Liver (tissue), 3 donors: Measurements from ENCODE around the gene C12orf54.

ENCODE experiments used
- EGR1 ChIP-seq, 2 donors: IDR thresholded peaks; 2 replicates each; pipeline ENCODE4 v1.6.1; 2016 to 2018; ENCODE audit warnings: antibody characterized with exemption in 2 of 2, low read depth in 2 of 2
- FOXA2 ChIP-seq: IDR thresholded peaks from 2 replicates; pipeline ENCODE4 v1.6.1; 2016; ENCODE audit warnings: antibody characterized with exemption
- GABPA ChIP-seq, 2 donors: IDR thresholded peaks in 1 of 2; conservative IDR thresholded peaks in 1 of 2; 2 replicates each; pipeline ENCODE4 v1.6.1; 2016; ENCODE audit warnings: antibody characterized with exemption in 2 of 2, mild to moderate bottlenecking in 1 of 2, moderate library complexity in 1 of 2
- SP1 ChIP-seq: IDR thresholded peaks from 2 replicates; pipeline ENCODE4 v1.6.1; 2018; ENCODE audit warnings: antibody characterized with exemption, mild to moderate bottlenecking
- YY1 ChIP-seq: IDR thresholded peaks from 2 replicates; pipeline ENCODE4 v1.6.1; 2016; ENCODE audit warnings: antibody characterized with exemption, mild to moderate bottlenecking
- TF ChIP-seq, protein P1 (sequence below): IDR thresholded peaks from 2 replicates; pipeline ENCODE4 v1.6.1; 2016; ENCODE audit warnings: antibody characterized with exemption
- TF ChIP-seq, protein P2 (sequence below): IDR thresholded peaks from 2 replicates; pipeline ENCODE4 v1.6.1; 2016; ENCODE audit warnings: antibody characterized with exemption, mild to moderate bottlenecking
- TF ChIP-seq, protein P3 (sequence below): fragments of 150-350 bp; IDR thresholded peaks from 2 replicates; pipeline ENCODE4 v1.5.1; 2017; ENCODE audit warnings: improper control_type of control experiment, low read depth, low read length; ENCODE audit not compliant: missing input control
- donor health status: healthy.
- donor health status: healthy.

DNA sequence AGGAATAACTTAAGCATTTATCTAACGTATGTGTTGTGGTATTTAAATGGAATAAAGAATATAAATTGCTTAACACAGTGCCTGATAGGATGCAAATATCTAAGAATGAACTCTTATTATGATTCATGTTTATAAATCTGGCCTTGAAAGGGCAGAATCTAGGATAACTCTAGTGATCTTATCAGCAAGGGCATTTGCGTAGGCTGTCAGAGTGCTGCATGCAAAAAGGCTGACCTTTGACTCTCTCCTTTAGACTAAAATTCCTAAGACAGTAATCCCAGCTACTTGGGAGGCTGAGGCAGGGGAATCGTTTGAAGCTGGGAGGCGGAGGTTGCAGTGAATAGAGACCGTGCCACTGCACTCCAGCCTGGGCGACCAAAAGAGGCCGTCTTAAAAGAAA is 41.2 kb upstream of the C12orf54 start:
- TF ChIP-seq, protein P1, sequence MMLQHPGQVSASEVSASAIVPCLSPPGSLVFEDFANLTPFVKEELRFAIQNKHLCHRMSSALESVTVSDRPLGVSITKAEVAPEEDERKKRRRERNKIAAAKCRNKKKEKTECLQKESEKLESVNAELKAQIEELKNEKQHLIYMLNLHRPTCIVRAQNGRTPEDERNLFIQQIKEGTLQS = no peak
- TF ChIP-seq YY1 (no peak), GABPA (IDR thresholded peaks at IDR 0.05 in 1 of 2, conservative IDR thresholded peaks at IDR 0.05 in 1 of 2) (no peak), SP1 (no peak), EGR1 (IDR thresholded peaks at IDR 0.05; ENCODE audit: low read depth in 2 of 2) (no peak), FOXA2 (no peak)
- TF ChIP-seq, protein P2, sequence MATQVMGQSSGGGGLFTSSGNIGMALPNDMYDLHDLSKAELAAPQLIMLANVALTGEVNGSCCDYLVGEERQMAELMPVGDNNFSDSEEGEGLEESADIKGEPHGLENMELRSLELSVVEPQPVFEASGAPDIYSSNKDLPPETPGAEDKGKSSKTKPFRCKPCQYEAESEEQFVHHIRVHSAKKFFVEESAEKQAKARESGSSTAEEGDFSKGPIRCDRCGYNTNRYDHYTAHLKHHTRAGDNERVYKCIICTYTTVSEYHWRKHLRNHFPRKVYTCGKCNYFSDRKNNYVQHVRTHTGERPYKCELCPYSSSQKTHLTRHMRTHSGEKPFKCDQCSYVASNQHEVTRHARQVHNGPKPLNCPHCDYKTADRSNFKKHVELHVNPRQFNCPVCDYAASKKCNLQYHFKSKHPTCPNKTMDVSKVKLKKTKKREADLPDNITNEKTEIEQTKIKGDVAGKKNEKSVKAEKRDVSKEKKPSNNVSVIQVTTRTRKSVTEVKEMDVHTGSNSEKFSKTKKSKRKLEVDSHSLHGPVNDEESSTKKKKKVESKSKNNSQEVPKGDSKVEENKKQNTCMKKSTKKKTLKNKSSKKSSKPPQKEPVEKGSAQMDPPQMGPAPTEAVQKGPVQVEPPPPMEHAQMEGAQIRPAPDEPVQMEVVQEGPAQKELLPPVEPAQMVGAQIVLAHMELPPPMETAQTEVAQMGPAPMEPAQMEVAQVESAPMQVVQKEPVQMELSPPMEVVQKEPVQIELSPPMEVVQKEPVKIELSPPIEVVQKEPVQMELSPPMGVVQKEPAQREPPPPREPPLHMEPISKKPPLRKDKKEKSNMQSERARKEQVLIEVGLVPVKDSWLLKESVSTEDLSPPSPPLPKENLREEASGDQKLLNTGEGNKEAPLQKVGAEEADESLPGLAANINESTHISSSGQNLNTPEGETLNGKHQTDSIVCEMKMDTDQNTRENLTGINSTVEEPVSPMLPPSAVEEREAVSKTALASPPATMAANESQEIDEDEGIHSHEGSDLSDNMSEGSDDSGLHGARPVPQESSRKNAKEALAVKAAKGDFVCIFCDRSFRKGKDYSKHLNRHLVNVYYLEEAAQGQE = no peak
- TF ChIP-seq, protein P3, sequence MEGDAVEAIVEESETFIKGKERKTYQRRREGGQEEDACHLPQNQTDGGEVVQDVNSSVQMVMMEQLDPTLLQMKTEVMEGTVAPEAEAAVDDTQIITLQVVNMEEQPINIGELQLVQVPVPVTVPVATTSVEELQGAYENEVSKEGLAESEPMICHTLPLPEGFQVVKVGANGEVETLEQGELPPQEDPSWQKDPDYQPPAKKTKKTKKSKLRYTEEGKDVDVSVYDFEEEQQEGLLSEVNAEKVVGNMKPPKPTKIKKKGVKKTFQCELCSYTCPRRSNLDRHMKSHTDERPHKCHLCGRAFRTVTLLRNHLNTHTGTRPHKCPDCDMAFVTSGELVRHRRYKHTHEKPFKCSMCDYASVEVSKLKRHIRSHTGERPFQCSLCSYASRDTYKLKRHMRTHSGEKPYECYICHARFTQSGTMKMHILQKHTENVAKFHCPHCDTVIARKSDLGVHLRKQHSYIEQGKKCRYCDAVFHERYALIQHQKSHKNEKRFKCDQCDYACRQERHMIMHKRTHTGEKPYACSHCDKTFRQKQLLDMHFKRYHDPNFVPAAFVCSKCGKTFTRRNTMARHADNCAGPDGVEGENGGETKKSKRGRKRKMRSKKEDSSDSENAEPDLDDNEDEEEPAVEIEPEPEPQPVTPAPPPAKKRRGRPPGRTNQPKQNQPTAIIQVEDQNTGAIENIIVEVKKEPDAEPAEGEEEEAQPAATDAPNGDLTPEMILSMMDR = no peak
